Endometrium (tissue), 2 donors: ENCODE results near the gene TVP23A.
"Not testable (repeated sequence)": the region's sequence is repeated elsewhere in the genome, so short reads cannot be mapped to it uniquely, and the experiment has no call there.

Experiments
- FAIRE-seq: peaks from 2 replicates; lab custom pipeline; 2012; peaks lifted over from hg19 to GRCh38; lab: Jason Lieb, UNC
- donor health status: control.
- donor health status: control.

TVP23A gene

DNA sequence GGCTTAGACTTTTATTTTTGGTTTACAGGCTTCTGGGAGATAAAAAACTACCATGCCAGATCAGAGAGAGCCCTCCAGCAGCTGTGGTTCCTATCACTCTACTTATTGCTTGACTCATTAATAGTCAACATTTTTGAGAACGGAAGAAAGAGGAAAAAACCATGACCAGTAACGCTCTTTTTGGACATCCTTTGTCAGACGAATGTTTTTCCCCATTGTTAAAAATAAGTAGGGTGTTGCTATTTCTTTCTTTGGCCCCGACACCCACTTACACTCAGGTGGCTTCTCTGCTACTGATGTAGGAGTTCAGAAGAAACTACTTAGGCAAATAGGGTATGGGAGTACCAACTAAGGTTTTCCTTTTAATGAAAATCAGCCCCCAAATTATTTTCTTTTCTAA lies 27.5 kb downstream of the TVP23A start:
- FAIRE-seq, result no peak

DNA sequence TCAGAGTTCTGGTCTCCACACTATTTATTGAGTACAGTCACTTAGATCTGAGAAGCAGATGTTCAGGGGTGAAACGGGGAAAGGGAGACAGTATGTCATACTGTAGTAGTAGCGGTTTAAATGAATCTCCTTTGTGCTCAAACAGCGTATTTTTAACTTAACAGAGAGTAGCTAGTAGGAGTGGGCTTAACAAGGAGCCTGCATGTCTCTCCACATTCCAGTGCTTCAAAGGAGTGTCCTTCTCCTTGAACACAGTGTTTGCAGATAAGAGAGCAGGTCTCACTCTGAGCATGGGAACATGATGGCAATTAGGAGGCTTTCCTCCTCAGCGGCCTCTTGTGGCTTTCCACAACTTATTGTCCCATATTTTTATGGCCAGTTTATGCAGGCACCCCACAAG lies 30.0 kb downstream of the TVP23A start:
- FAIRE-seq, result not testable (repeated sequence)

DNA sequence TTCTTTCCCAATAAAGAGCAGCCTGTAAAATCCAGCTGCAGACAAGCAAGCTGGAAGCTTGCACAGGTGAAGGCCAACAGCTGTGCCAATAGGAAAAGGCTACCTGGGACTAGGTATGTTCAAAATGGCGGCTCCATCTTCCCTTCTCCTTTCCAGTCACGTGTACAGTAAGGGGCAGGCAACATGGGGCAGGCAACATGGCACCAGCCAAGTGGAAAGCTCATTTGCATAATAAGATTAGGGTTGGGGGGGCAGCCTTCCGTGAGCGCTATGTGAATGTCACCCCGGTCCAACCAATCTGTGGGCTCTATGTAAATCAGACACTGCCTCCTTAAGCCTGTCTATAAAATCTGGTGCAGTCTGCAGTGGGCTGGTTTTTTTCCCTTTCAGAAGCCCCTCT lies 31.3 kb downstream of the TVP23A start:
- no peak for FAIRE-seq

DNA sequence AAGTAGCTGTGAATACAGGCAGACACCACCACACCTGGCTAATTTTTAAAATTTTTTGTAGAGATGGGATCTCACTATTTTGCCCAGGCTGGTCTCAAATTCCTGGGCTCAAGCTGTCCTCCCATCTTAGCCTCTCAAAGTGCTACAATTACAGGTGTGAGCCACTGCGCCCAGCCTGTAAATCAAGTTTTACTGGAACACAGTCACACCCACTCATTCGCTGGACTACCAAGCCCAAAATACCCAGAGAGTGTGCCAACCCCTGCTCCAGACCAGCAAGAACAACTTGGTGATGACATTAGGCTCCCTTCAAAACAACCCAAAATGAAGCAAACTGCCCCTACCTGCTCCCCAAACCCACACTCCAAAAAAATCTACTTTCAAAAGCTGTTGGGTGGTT lies 36.0 kb downstream of the TVP23A start:
- no peak for FAIRE-seq

DNA sequence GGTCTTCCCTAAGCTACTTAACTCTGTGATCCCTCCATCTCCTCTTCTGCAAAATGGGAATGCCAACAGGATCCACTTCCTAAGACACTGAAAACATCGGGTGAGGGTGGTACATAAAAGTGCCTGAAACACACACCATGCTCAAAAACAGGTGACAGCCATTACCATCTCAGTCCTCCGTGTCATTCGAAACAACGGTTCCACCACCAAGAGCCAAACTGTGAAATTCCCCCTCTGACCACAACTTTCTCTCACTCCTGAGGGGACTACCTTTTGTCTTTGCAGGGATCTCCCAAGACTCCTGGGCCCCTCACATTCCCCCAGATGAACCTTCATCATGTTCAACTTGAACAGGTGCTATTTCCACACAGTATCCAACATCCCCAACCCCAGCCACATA lies 38.0 kb downstream of the TVP23A start:
- no peak for FAIRE-seq

DNA sequence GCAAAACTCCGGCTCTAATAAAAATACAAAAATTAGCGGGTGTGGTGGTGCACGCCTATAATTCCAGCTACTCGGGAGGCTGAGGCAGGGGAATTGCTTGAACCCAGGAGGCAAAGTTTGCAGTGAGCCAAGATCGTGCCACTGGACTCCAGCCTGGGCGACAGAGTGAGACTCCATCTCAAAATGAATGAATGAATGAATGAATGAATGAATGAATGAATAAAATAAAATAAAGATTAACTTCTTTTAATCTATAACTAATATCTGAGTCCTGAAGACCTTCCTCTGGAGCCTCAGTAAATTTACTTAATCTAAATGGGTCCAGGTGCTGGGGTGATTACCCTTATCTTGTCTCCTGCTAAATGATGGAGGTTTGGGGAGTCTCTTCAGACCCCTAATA lies 38.7 kb downstream of the TVP23A start:
- not testable (repeated sequence) for FAIRE-seq

DNA sequence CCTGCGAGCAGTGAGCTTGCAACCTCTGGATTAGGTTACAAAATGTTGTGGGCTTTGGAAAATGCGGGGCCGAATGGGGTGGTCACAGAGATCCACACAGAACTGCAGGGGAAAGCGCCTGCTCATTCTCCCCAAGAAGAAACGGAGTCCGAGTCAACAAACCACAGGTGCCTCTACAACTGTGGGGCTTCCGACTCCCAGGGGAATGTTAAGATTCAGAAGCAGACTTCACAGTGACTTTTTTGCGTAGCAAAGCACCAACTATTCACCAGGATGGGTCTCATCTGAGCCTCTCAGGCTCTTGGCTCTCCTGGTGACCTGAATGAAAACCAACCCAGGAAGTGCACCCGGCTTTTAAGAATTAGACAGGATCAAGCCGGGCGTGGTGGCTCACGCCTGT lies 41.2 kb downstream of the TVP23A start:
- FAIRE-seq, result no peak

DNA sequence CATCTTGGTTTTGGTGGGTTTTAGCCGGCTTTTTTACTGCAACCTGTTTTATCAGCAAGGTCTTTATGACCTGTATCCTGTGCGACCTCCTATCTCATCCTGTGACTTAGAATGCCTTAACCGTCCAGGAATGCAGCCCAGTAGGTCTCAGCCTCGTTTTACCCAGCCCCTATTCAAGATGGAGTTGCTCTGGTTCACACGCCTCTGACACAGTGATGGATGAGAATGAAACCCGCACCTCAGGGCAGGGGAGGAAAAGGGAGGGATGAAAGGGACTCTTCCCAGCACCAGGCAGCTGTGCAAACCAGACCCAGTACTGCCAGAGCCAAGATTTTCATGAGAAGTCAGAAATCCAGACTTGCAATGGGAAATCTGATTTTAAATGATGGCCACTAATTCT lies 41.7 kb downstream of the TVP23A start:
- not testable (repeated sequence) for FAIRE-seq

DNA sequence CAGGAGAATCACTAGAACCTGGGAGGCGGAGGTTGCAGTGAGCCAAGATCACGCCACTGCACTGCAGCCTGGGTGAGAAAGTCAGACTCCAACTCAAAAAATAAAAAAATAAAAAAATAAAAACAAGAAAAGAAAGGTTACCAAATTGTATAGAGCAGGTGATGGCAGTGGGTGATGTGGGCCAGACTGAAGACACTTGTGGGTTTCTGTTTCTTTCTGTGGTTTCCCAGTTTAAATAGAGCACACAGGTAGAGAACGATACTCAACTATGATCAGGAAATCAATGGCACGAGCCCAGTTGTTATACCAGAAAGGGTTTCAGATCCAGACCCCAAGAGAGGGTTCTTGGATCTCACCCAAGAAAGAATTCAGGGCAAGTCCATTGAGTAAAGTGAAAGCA lies 42.3 kb downstream of the TVP23A start:
- FAIRE-seq, result no peak

DNA sequence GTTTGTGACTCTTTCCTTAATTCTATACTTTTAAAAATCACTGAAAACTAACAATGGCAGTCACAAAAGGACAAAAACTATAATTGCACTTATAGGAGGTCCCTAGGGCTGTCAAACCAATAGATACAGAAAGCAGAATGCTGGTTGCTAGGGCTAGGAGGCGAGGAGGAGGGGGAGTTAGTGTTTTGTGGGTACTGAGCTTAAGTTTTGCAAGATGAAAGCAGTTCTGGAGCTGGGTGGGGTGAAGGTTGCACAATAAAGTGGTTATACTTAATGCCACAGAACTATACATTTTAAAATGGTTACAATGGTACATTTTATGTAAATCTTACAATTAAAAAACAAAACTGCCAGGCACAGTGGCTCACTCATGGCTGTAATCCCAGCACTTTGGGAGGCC lies 47.7 kb downstream of the TVP23A start:
- no peak for FAIRE-seq

DNA sequence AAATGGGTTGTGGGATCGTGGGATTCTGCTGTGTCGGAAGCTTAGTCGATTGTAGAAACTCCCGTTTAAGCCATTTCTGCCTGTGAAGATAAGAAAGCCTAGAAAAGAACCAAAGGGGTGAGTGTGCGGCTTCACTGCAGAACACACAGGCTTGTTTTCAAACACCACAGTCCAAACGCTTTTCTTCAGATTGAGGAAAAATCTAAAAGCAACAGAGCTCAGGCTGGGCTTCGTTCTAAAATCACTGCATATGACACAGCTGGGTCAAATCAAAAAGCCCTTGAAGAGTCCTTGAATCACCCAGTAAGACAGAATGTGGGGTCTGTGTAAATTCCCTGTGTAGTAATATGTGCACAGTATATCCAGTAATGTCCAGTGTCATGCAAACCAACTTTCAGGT lies 49.2 kb downstream of the TVP23A start:
- FAIRE-seq, result no peak

DNA sequence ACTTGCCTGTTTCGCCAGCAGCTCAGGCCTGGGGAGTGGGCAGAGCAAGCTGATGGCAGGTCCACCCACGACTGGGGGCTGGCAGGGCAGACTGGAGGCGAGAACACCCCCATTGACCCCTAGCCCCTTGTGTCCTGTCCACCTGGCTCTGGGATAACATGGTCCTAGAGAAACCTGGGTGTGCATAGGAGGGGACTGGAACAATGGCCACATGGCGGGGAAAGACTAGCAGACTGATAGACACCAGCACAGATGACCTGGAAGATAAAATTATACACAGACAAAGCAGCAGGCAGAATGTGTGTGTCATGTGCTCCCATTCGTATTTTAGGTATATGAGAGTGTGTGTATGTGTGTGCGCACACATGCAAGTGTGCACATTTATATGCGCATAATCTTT lies 51.5 kb downstream of the TVP23A start:
- no peak for FAIRE-seq

DNA sequence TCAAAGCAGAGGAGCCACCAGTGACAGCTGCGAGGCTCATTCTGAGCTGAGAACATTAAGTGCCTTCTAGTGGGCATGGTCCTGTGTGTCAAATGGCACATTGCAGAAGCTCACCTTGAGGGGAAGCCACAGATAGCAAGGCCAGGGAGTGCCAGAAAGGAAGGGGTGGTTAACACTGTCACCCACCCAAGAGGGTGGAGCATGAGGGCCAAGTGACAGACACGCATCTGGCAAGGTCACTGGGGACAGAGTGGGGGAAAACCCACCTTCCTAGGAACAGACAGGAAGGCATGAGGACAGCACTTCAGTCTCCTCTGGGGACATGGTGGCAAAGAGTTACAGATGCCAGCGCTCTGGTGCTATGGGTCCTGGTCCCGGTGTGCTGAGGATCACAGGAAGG lies 52.8 kb downstream of the TVP23A start:
- FAIRE-seq, result no peak

DNA sequence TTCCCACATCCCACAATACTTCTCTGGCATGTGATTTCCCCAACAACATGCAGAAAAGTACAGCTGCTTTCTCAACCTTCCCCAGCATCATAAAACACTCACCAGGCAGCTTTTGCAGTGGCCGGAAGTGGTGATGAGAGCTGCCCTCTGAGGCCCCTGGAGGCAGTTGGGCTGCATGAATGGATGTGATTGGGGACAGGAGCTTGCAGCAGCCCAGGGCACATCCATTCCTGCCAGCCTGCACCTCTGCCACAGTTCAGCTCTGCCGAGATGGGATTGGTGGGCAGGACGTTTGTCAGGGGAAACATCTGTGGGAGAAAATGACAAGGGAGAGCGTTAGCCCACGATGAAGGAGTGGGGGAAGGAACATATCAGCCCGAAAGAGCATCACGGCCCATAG lies 55.1 kb downstream of the TVP23A start:
- FAIRE-seq, result no peak

DNA sequence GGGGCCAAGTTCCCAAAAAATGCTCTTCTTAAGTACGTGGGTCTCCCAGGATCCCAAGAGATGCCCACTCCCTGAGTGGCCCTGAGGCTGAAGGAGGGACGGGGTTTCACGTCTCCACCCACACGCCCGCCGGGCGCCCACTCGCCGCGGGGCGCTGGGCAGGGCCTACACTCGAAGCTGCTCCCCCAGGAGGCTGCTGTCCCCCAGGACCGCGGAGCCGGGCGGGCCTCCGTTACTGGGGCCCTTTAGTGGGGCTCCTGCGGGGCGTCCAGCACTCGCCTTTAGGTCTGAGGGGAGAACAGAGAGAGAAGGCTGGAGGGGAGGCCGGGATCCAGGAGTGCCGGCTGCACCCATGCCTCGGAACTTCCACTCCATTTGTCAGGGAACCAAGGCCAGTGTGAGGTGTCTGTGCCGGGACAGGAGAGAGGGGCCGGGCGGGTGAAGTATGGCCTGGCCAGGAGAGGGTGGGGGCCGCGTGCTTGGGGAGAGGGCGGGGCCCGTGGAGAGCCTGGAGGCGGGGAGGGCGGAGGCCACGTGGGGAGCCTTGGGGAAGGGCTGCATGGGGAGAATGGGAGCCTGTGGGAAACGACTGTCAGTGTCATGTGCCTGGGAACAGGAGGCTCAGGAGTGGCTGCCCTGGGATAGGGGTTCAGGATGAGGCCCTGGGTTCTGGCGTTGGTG lies 56.1 kb downstream of the TVP23A start:
- FAIRE-seq, result no peak

DNA sequence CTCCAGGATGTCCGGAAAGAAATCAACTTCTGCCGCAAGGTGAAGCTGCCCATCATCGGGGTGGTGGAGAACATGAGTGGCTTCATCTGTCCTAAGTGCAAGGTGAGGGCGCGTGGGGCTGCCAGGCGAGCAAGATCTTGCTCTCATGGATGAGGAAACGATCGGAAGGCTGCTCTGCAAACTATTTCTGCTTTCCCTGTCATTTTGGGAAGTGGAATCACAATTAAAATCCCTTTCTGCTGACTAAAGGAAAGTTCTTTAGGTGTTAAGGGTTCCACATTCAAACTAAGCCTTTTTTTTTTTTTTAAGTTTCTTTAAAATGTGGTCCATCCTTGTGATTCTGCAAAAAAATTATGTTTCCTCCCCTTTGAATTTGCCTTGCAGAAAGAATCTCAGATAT lies 57.2 kb downstream of the TVP23A start:
- FAIRE-seq, result no peak

DNA sequence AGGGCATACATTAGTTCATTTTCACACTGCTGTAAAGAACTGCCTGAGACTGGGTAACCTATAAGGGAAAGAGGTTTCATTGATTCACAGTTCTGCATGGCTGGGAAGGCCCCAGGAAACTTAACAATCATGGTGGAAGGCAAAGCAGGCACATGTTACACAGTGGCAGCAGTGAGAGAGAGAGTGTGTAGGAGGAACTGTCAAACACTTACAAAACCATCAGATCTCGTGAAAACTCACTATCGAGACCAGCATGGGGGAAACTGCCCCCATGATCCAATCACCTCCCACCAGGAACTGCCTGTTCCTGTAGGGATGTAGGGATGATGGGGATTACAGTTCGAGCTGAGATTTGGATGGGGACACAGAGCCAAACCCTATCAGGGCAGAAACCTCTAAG lies 57.7 kb downstream of the TVP23A start:
- FAIRE-seq, result no peak

DNA sequence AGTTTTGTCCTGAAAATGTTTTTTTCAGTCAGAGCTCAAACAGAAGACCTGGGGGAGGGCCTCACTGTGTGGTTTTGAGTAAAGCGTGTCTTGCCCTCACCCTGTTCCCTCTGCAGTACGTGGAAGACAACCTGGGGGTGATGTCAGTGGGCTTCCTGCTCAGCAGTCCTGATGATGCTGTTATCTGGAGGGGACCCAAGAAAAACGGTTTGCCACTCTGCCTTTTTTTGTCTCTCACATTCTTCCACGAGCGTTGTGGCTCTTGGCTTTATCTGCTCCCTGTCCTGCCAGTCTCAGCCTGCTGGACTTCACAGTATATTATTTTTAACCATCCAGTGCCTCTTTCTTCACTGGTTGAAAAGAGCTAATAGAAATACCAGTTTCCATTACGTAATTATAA lies 62.0 kb downstream of the TVP23A start:
- no peak for FAIRE-seq

DNA sequence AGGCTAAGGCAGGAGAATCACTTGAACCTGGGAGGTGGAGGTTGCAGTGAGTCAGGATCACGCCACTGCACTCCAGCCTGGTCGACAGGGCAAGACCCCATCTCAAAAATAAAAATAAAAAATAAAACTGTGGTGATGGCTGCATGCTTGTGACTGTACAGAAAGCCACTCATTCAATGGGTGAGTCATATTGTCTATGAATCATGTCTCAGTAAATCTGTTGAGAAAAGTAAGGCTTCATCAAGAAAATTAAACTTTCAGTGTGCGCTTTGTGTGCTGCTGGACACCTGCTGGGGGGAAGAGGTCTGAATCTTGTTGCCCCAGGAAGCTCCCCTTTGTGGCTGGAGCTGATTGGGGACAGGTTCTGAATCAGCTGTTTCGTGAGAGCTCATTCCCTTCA lies 63.7 kb downstream of the TVP23A start:
- no peak for FAIRE-seq

DNA sequence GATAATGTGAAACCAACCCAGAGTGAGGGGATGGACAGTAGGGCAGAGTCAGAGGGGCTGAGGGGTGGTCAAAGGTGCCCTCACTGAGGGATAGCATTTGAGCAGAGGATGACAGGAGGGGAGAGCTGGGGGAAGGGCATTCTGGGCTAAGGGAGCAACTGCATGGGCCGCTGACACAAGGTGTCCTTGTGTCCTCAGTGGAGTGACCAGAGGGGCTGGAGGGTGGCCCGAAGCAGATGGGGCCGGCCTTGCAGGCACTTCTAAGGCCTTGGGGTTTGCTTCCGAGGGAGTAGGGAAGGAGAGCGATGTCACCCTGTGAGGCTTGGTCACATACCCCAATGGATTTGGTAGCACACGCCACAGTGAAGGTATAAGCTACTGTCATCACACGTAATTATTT lies 64.9 kb downstream of the TVP23A start:
- no peak for FAIRE-seq

DNA sequence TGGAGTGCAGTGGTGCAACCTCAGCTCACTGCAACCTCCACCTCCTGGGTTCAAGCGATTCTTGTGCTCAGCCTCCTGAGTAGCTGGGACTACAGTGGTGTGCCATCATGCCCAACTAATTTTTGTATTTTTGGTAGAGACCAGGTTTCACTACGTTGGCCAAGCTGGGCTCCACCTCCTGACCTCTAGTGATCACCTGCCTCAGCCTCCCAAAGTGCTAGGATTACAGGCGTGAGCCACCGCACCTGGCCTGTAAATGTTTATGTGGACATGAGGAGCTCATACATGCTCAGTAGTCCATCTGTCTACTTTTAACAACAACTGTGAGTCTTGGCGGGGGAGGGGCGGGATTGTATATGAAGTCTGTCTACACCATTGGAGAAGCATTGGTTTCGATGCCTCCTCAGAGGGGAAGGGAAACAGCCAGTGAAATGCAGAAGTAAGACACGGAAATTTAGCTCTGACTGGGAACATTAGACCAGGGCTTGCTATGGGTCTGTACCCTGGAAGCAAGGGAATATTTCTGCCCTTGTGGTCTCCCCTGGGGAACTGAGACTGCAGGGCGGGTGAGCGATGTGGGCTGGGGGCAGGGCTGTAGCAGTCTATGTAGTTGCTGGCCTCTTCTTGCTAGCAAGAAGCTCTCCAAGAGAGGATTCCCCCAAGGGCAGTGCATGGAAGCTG lies 65.6 kb downstream of the TVP23A start:
- no peak for FAIRE-seq

DNA sequence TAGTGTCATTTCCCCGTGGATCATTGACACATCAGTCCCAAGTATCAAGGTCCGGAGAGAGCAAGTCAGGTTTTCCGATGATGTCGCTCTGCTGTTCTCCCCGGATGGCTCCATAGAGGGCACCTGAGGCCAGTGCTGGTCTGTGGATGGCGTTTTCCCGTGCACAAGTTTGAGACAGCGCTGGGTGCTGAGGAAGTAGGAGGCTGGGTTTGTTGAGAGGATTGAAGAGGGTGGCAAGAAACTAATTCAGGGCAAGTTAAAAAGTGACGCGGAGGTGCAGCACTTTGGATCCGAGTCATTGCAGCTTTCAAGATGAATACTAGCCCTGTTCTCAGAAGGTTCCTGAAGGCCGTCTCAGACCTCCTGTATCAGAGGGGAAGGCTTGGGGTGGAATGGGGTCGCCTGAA lies 67.3 kb downstream of the TVP23A start:
- FAIRE-seq, result no peak

DNA sequence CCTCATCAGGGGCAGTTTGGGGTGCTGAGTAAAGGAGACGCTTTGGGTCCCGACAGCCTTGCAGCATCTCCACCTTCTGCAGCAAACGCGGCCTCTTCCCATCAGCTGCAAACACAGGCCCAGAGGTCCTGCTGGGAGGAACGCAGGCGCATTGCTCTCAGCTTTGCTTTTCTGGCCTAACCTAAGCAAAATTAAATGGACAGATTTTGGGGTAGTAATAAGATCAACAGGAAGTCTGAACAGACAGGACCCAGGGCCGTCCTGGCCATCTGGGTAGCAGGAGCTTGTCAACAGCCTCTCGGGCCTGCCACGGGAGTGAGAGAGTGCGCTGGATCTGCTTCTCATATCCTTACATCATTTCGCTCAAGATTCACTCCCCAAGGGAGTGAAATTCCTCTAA lies 67.8 kb downstream of the TVP23A start:
- no peak for FAIRE-seq

DNA sequence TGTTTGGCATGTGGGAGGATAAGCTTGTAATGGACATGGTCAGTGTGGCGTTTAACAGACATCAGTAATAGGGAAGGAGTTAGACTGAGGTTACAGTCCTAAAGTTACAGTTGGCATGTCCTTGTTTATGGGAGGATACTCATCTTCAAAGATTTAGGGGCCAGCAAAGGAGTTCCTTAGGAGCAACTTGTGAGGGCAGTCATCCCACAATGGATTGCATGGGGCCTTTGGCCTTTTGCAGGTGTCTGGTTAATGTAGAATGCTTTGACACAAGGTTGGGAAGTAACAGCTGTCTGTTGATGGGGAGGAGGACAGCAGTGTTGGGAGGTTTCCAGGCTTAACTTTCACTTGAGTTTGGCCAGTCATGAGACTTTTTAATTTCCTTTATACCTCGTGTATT lies 72.8 kb downstream of the TVP23A start:
- FAIRE-seq, result peak; percentile 31
